K562 (cell line): Measurements from ENCODE around the gene ERAS. TPM values are rescaled to one million over a fixed set of nuclear protein-coding genes. Genes with fewer than 3 reads are reported as not detected.

ENCODE experiments used
- CEBPB ChIP-seq: fragments of 450-650 bp; IDR thresholded peaks from 2 replicates; pipeline ENCODE4 v1.6.1; 2016; ENCODE audit warnings: missing genetic modification characterization, missing compliant biosample characterization
- DACH1 ChIP-seq: fragments of 450-650 bp; IDR thresholded peaks from 2 replicates; pipeline ENCODE4 v1.6.1; 2018; ENCODE audit not compliant: partially characterized antibody
- FOXA3 ChIP-seq, 2 experiments: fragments of 450-650 bp in 1 of 2; sonication (generic) in 1 of 2; formaldehyde crosslinking; IDR thresholded peaks in 1 of 2; conservative IDR thresholded peaks in 1 of 2; 2 replicates each; pipeline versions ENCODE4 v1.4.0 to v1.8.0; 2020 to 2022; ENCODE audit warnings: mild to moderate bottlenecking in 2 of 2, missing genetic modification reagents in 1 of 2
- FOXM1 ChIP-seq, 2 experiments: fragments of 450-650 bp in 1 of 2; sonication (generic) in 1 of 2; formaldehyde crosslinking in 1 of 2; IDR thresholded peaks; 2 replicates each; pipeline versions ENCODE4 v1.6.1 to v1.9.0; 2017 to 2022; ENCODE audit warnings: low read depth in 2 of 2, mild to moderate bottlenecking in 2 of 2, missing genetic modification reagents in 1 of 2, moderate library complexity in 1 of 2
- HDGF ChIP-seq: fragments of 450-650 bp; IDR thresholded peaks from 2 replicates; pipeline ENCODE4 v1.6.1; 2016
- HNRNPH1 ChIP-seq: fragments of 200-400 bp; formaldehyde crosslinking; optimal IDR thresholded peaks from 2 replicates; pipeline ENCODE3; 2017; ENCODE audit warnings: low read depth, mild to moderate bottlenecking, low read length, moderate library complexity
- NR3C1 ChIP-seq: sonication (generic); formaldehyde crosslinking; IDR thresholded peaks from 2 replicates; pipeline ENCODE4 v1.8.1; 2022; ENCODE audit warnings: missing genetic modification reagents
- OTX1 ChIP-seq: fragments of 450-650 bp; formaldehyde crosslinking; IDR thresholded peaks from 2 replicates; pipeline ENCODE4 v1.4.0; 2022; ENCODE audit warnings: mild to moderate bottlenecking
- RBM14 ChIP-seq: fragments of 200-400 bp; formaldehyde crosslinking; IDR thresholded peaks from 2 replicates; pipeline ENCODE4 v1.6.1; 2018; ENCODE audit warnings: low read depth, mild to moderate bottlenecking, low read length, moderate library complexity, borderline replicate concordance; ENCODE audit not compliant: insufficient read depth
- SMAD2 ChIP-seq: fragments of 150-350 bp; IDR thresholded peaks from 2 replicates; pipeline ENCODE4 v1.6.1; 2014; ENCODE audit warnings: low read depth, mild to moderate bottlenecking, low read length
- SMARCA5 ChIP-seq: fragments of 450-650 bp; IDR thresholded peaks from 2 replicates; pipeline ENCODE4 v1.6.1; 2016
- SUPT5H ChIP-seq: fragments of 450-650 bp; IDR thresholded peaks from 2 replicates; pipeline ENCODE4 v1.6.1; 2016
- ZEB2 ChIP-seq: fragments of 450-650 bp; IDR thresholded peaks from 2 replicates; pipeline ENCODE4 v1.6.1; 2016
- ZNF253 ChIP-seq: fragments of 250-450 bp; sonication (Bioruptor Pico); conservative IDR thresholded peaks from 2 replicates; pipeline ENCODE4 v1.6.1; 2021; ENCODE audit warnings: mild to moderate bottlenecking
- ZNF57 ChIP-seq: fragments of 450-650 bp; formaldehyde crosslinking; IDR thresholded peaks from 2 replicates; pipeline ENCODE4 v1.4.0; 2020; ENCODE audit warnings: mild to moderate bottlenecking, moderate library complexity
- polyA plus RNA-seq, 8 experiments: library from polyadenylated mRNA; depleted of rRNA in 4 of 8; stranded (reverse) in 5 of 8; unstranded in 3 of 8; fragments of >200 nt; fragmentation: Nextera tagmentation in 2 of 8; fragmentation: Illumina TruSeq in 1 of 8; extraction: Ambion mirVana in 2 of 8; extraction: Trizol in 1 of 8; gene quantifications; 2 replicates each; pipeline versions ENCODE4 v1.2.1 to v1.2.3, GENCODE V29; 2011 to 2014; ENCODE audit warnings: inconsistent platforms in 1 of 8, missing spikeins in 1 of 8
- total RNA-seq, 7 experiments: library from RNA; depleted of rRNA in 6 of 7; stranded (reverse); fragments of >200 nt in 6 of 7; fragmentation: Illumina TruSeq in 2 of 7; extraction: Trizol in 2 of 7; gene quantifications; 2 replicates each; pipeline versions ENCODE4 v1.2.1 to v1.2.3, GENCODE V29; 2011 to 2021; ENCODE audit warnings: low replicate concordance in 1 of 7
- TF ChIP-seq, protein P1 (sequence below): fragments of 450-650 bp; IDR thresholded peaks from 2 replicates; pipeline ENCODE4 v1.6.1; 2017; ENCODE audit warnings: mild to moderate bottlenecking, moderate library complexity
- TF ChIP-seq, protein P2 (sequence below): sonication (generic); formaldehyde crosslinking; IDR thresholded peaks from 2 replicates; pipeline ENCODE4 v1.8.0; 2023; ENCODE audit warnings: mild to moderate bottlenecking, missing genetic modification reagents
- TF ChIP-seq, protein P3 (sequence below): fragments of 450-650 bp; formaldehyde crosslinking; IDR thresholded peaks from 2 replicates; pipeline ENCODE4 v1.4.0; 2022; ENCODE audit warnings: missing genetic modification characterization
- TF ChIP-seq, protein P4 (sequence below): fragments of 450-650 bp; IDR thresholded peaks from 2 replicates; pipeline ENCODE4 v1.6.1; 2014; ENCODE audit warnings: low read depth, mild to moderate bottlenecking, moderate library complexity, borderline replicate concordance
- TF ChIP-seq, protein P5 (sequence below): fragments of 250-450 bp; sonication (Bioruptor Pico); IDR thresholded peaks from 2 replicates; pipeline ENCODE4 v1.4.0; 2020; ENCODE audit warnings: mild to moderate bottlenecking, moderate library complexity

The ERAS gene
- total and polyA plus RNA-seq, 9 of the 15 experiments (the other 6 are each of a cell fraction or from before 2014, with no cell fraction given) = 0.07 to 0.12 TPM; not detected in 7

DNA sequence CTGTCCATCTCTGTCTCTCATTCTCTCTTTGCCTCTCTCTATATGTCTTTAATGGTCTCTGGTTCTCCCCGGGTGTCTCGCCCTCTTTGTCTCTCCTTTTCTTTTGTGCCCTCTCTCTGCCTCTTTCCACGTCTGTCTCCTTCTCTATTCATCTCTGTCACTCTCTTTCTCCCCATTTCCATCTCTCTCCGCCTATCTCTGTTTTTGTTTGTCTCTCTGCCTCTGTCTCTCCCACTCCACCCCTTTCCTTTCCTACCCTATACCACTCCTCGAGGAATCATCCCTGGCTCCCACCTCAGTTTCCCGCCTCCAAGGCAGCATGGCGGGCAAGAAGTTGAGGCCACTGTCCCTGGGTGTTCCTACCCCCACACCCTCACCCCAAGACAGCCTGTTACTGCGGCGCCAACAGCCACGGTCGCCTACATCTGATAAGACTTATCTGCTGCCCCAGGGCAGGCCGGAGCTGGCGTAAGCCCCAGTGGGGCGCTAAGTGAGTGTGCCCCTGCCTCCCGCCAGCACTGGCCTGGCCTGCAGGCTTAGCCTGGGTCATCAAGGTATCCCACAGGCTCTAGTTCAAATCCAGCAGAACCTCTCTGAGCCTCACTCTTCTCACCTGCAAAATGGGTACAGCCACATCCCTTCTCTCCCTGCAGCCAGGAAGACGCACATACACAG lies 40.6 kb upstream of the ERAS start (continued):
- TF ChIP-seq OTX1 (CRISPR knock-in tag) = no peak
- no peak for TF ChIP-seq FOXA3 (CRISPR knock-in tag; conservative IDR thresholded peaks at IDR 0.05 in 1 of 2, IDR thresholded peaks at IDR 0.05 in 1 of 2)
- TF ChIP-seq, protein P1, sequence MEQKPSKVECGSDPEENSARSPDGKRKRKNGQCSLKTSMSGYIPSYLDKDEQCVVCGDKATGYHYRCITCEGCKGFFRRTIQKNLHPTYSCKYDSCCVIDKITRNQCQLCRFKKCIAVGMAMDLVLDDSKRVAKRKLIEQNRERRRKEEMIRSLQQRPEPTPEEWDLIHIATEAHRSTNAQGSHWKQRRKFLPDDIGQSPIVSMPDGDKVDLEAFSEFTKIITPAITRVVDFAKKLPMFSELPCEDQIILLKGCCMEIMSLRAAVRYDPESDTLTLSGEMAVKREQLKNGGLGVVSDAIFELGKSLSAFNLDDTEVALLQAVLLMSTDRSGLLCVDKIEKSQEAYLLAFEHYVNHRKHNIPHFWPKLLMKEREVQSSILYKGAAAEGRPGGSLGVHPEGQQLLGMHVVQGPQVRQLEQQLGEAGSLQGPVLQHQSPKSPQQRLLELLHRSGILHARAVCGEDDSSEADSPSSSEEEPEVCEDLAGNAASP = no peak
- TF ChIP-seq, protein P2, sequence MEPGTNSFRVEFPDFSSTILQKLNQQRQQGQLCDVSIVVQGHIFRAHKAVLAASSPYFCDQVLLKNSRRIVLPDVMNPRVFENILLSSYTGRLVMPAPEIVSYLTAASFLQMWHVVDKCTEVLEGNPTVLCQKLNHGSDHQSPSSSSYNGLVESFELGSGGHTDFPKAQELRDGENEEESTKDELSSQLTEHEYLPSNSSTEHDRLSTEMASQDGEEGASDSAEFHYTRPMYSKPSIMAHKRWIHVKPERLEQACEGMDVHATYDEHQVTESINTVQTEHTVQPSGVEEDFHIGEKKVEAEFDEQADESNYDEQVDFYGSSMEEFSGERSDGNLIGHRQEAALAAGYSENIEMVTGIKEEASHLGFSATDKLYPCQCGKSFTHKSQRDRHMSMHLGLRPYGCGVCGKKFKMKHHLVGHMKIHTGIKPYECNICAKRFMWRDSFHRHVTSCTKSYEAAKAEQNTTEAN (CRISPR knock-in tag) = no peak
- TF ChIP-seq, protein P3, sequence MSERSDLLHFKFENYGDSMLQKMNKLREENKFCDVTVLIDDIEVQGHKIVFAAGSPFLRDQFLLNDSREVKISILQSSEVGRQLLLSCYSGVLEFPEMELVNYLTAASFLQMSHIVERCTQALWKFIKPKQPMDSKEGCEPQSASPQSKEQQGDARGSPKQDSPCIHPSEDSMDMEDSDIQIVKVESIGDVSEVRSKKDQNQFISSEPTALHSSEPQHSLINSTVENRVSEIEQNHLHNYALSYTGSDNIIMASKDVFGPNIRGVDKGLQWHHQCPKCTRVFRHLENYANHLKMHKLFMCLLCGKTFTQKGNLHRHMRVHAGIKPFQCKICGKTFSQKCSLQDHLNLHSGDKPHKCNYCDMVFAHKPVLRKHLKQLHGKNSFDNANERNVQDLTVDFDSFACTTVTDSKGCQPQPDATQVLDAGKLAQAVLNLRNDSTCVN (CRISPR knock-in tag) = peak; percentile 77; the same call in 1 of the 2 replicates
- TF ChIP-seq DACH1 = no peak
- no peak for TF ChIP-seq CEBPB (tag)
- no peak for TF ChIP-seq FOXM1 (IDR thresholded peaks at IDR 0.05; ENCODE audit: low read depth)
- TF ChIP-seq FOXM1 (CRISPR knock-in tag; IDR thresholded peaks at IDR 0.05; ENCODE audit: low read depth) = no peak
- TF ChIP-seq RBM14 = no peak
- TF ChIP-seq ZNF253 = no peak
- TF ChIP-seq ZEB2 = 0 out of 2 replicates have a peak, but pooled peaks have one; percentile 11
- no peak for TF ChIP-seq SMAD2
- TF ChIP-seq, protein P4, sequence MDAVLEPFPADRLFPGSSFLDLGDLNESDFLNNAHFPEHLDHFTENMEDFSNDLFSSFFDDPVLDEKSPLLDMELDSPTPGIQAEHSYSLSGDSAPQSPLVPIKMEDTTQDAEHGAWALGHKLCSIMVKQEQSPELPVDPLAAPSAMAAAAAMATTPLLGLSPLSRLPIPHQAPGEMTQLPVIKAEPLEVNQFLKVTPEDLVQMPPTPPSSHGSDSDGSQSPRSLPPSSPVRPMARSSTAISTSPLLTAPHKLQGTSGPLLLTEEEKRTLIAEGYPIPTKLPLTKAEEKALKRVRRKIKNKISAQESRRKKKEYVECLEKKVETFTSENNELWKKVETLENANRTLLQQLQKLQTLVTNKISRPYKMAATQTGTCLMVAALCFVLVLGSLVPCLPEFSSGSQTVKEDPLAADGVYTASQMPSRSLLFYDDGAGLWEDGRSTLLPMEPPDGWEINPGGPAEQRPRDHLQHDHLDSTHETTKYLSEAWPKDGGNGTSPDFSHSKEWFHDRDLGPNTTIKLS = no peak
- no peak for TF ChIP-seq NR3C1 (CRISPR knock-in tag)
- TF ChIP-seq, protein P5, sequence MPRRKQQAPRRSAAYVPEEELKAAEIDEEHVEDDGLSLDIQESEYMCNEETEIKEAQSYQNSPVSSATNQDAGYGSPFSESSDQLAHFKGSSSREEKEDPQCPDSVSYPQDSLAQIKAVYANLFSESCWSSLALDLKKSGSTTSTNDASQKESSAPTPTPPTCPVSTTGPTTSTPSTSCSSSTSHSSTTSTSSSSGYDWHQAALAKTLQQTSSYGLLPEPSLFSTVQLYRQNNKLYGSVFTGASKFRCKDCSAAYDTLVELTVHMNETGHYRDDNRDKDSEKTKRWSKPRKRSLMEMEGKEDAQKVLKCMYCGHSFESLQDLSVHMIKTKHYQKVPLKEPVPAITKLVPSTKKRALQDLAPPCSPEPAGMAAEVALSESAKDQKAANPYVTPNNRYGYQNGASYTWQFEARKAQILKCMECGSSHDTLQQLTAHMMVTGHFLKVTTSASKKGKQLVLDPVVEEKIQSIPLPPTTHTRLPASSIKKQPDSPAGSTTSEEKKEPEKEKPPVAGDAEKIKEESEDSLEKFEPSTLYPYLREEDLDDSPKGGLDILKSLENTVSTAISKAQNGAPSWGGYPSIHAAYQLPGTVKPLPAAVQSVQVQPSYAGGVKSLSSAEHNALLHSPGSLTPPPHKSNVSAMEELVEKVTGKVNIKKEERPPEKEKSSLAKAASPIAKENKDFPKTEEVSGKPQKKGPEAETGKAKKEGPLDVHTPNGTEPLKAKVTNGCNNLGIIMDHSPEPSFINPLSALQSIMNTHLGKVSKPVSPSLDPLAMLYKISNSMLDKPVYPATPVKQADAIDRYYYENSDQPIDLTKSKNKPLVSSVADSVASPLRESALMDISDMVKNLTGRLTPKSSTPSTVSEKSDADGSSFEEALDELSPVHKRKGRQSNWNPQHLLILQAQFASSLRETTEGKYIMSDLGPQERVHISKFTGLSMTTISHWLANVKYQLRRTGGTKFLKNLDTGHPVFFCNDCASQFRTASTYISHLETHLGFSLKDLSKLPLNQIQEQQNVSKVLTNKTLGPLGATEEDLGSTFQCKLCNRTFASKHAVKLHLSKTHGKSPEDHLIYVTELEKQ (CRISPR knock-in tag) = no peak
- TF ChIP-seq HDGF = no peak; the same call in 1 of the 2 replicates
- no peak for TF ChIP-seq ZNF57 (CRISPR knock-in tag)
- peak; percentile 97 for TF ChIP-seq SMARCA5
- no peak for TF ChIP-seq HNRNPH1
- no peak for TF ChIP-seq SUPT5H
